ENCODE results near the gene ETV6.

Gene ETV6

DNA sequence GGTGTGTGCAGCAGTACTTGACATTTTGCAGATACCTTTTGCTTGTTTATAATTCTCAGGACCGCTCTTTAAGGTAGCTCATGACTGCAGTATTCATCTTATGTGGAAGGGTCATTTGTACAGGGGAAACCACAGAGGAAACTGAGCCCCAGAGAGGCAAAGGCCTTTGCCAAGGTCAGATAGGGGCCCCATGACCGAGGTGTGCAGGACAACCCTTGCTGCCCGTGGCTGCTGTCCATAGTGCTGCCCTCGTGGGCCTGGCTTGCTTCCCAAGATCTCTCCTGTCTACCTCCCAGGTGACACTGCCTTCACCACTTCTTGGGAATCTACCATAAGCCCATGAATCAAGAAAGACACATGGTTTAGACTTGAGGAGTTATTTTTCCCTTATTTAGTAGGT lies 222.6 kb downstream of the ETV6 start:
- Mint-ChIP-seq H3K9me3 (peaks cover 11% of the 10 kb centered on the region), H3K4me3 (no peak overlapping the region), H3K36me3 (ENCODE audit: low read depth) (peaks cover 56% of the 10 kb centered on the region), H3K4me1 (peaks cover 18% of the 10 kb centered on the region), H3K27me3 (ENCODE audit: low read depth, poor library complexity) (peaks cover 1% of the 10 kb centered on the region), H3K27ac (no peak overlapping the region)
- TF ChIP-seq, protein P1, sequence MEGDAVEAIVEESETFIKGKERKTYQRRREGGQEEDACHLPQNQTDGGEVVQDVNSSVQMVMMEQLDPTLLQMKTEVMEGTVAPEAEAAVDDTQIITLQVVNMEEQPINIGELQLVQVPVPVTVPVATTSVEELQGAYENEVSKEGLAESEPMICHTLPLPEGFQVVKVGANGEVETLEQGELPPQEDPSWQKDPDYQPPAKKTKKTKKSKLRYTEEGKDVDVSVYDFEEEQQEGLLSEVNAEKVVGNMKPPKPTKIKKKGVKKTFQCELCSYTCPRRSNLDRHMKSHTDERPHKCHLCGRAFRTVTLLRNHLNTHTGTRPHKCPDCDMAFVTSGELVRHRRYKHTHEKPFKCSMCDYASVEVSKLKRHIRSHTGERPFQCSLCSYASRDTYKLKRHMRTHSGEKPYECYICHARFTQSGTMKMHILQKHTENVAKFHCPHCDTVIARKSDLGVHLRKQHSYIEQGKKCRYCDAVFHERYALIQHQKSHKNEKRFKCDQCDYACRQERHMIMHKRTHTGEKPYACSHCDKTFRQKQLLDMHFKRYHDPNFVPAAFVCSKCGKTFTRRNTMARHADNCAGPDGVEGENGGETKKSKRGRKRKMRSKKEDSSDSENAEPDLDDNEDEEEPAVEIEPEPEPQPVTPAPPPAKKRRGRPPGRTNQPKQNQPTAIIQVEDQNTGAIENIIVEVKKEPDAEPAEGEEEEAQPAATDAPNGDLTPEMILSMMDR (IDR thresholded peaks at IDR 0.05), result no peak
- DNase-seq, result no peak

- H3K27ac Mint-ChIP-seq, result peak overlapping the region; percentile 25
- TF ChIP-seq, protein P1 (IDR thresholded peaks at IDR 0.05), result no peak
- DNase-seq, result no peak
- peaks cover 30% of the 10 kb centered on the region for H3K4me1 Mint-ChIP-seq
- peaks cover 39% of the 10 kb centered on the region for H3K36me3 Mint-ChIP-seq (ENCODE audit: low read depth)
- peaks cover under 1% of the 10 kb centered on the region for H3K9me3 Mint-ChIP-seq
- H3K27me3 Mint-ChIP-seq (ENCODE audit: low read depth, poor library complexity), result no peaks in the 10 kb centered on the region
- no peak overlapping the region for H3K4me3 Mint-ChIP-seq
Observed at GRCh38 chr12:11875414-11875935, 226.0 kb downstream of the ETV6 start.

DNA sequence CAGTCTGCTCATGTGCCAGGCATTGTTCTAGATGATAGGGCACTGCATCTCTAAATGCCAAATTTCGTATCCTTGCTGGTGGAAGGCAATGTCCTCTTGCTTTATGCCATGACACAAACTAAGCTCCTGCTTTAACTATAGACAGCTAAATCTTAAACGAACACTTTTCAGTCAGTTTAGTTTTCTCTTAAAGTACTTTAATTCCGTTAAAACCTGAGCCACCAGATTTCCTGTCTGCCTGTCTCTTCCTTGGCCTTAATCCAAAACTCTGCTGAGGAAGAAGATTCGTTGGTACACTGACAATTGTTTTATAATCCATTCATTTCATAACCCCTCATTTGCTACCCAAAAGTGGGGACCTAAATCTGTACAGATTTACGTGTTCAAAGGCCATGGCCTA lies 226.8 kb downstream of the ETV6 start:
- peaks cover 30% of the 10 kb centered on the region for H3K4me1 Mint-ChIP-seq
- no peak overlapping the region for H3K4me3 Mint-ChIP-seq
- peaks cover 3% of the 10 kb centered on the region for H3K9me3 Mint-ChIP-seq
- H3K27ac Mint-ChIP-seq, result peak overlapping the region; percentile 88
- TF ChIP-seq, protein P1 (IDR thresholded peaks at IDR 0.05), result no peak
- no peak for DNase-seq
- no peaks in the 10 kb centered on the region for H3K27me3 Mint-ChIP-seq (ENCODE audit: low read depth, poor library complexity)
- H3K36me3 Mint-ChIP-seq (ENCODE audit: low read depth), result peaks cover 40% of the 10 kb centered on the region

DNA sequence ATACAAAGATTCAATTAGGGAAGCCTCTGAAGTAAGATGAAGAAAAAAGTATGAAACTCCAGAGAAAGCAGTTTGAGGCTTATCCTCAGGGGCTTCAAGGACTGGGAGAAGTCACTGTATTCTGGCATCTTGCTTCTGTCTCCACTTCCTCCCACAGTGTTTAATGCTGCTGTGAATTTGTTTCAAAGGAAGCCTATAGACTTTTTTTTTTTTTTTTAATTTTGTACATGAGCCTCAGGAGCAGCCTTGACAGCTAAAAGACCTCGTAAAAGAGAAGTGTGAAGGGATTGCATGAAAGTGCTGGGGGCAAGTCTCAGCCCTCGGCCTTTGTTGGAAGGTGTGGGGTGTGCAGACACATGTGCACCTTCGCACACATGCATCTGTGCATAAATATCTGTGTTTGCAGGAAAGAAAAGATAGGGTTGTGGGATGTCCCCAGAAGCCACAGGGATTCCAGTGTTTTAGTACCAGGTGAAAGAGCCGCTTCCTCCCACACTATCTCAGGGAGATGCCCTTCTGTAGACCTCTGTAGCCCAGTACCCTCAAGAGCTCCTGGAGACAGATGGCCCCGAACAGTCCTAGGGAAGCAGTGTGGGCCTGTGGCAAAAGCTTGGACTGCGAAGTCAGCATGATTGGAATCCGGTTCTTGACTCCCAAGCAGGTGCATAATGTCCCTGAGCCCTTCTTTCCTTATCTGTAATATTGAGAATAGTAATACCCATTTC lies 227.8 kb downstream of the ETV6 start:
- Mint-ChIP-seq H3K4me1 (peaks cover 30% of the 10 kb centered on the region), H3K27ac (no peak overlapping the region), H3K27me3 (ENCODE audit: low read depth, poor library complexity) (no peaks in the 10 kb centered on the region), H3K4me3 (no peak overlapping the region), H3K36me3 (ENCODE audit: low read depth) (peaks cover 36% of the 10 kb centered on the region), H3K9me3 (peaks cover 3% of the 10 kb centered on the region)
- TF ChIP-seq, protein P1 (IDR thresholded peaks at IDR 0.05), result no peak
- DNase-seq, result no peak

GRCh38 chr12:11877869-11878780 lies 228.7 kb downstream of the ETV6 start:
- Mint-ChIP-seq H3K9me3 (peaks cover 3% of the 10 kb centered on the region), H3K27ac (no peak overlapping the region), H3K36me3 (ENCODE audit: low read depth) (peaks cover 35% of the 10 kb centered on the region), H3K27me3 (ENCODE audit: low read depth, poor library complexity) (no peaks in the 10 kb centered on the region), H3K4me1 (peaks cover 30% of the 10 kb centered on the region), H3K4me3 (no peak overlapping the region)
- TF ChIP-seq, protein P1 (IDR thresholded peaks at IDR 0.05), result no peak
- DNase-seq, result no peak
